T-cell (primary cell): Measurements from ENCODE around the gene KCNJ2. TPM values are rescaled to one million over a fixed set of nuclear protein-coding genes. Genes with fewer than 3 reads are reported as not detected.

Experiments used
- ATAC-seq, 4 experiments: fragments of 200-7000 bp in 3 of 4; fragments of 150-1000 bp in 1 of 4; cut with Tn5 transposase; replicated peaks in 1 of 4; 1 replicate in 3 of 4; 2 replicates in 1 of 4; pipeline ENCODE4 v1.10.0; 2021; ENCODE audit warnings: moderate library complexity in 3 of 4, mild to moderate bottlenecking in 2 of 4, moderate number of reproducible peaks in 1 of 4
- CTCF ChIA-PET, 2 donors: fragments of 300-600 bp; sonication (Branson Sonifier 250); formaldehyde crosslinking; loops; one replicate each; lab custom pipeline; 2022; ENCODE audit warnings: antibody characterized with exemption in 2 of 2; lab: Charles Lee
- POLR2A ChIA-PET, 2 donors: fragments of 300-600 bp; sonication (Branson Sonifier 250); formaldehyde crosslinking; loops; one replicate each; lab custom pipeline; 2022; ENCODE audit warnings: antibody characterized with exemption in 2 of 2; lab: Charles Lee
- DNase-seq, 35 experiments: peaks; one replicate each; pipeline versions ENCODE4 v3.0.0 to v3.0.0-alpha.2; 2013 to 2023
- H3K27ac ChIP-seq: one replicate; pipeline ENCODE4 v1.5.1; 2013; ENCODE audit warnings: low read length
- H3K27me3 ChIP-seq, 2 experiments: replicated peaks in 1 of 2; 1 replicate in 1 of 2; 2 replicates in 1 of 2; pipeline versions ENCODE4 v1.6.1 to v1.7.0; 2013; ENCODE audit warnings: low read length in 1 of 2, mixed read lengths in 1 of 2; ENCODE audit not compliant: control insufficient read depth in 2 of 2, insufficient read depth in 2 of 2; ENCODE audit errors: extremely low read depth in 1 of 2
- H3K36me3 ChIP-seq, 2 donors: 1 replicate in 1 of 2; 2 replicates in 1 of 2; pipeline versions ENCODE4 v1.6.1 to v1.7.0; 2013; ENCODE audit warnings: low read length in 1 of 2; ENCODE audit not compliant: control insufficient read depth in 2 of 2, insufficient read depth in 1 of 2; ENCODE audit errors: extremely low read depth in 1 of 2
- H3K4me1 ChIP-seq, 2 experiments: 1 replicate in 1 of 2; 2 replicates in 1 of 2; pipeline versions ENCODE4 v1.6.1 to v1.7.0; 2013; ENCODE audit warnings: low read length in 2 of 2, mixed read lengths in 1 of 2; ENCODE audit not compliant: insufficient read depth in 2 of 2, control insufficient read depth in 1 of 2; ENCODE audit errors: extremely low read depth in 1 of 2
- H3K4me3 ChIP-seq, 2 donors: 1 replicate in 1 of 2; 2 replicates in 1 of 2; pipeline versions ENCODE4 v1.5.1 to v1.7.0; 2013; ENCODE audit warnings: mild to moderate bottlenecking in 2 of 2, low read length in 1 of 2, moderate library complexity in 1 of 2; ENCODE audit not compliant: control insufficient read depth in 1 of 2; ENCODE audit errors: extremely low read depth in 1 of 2
- H3K9me3 ChIP-seq: 2 replicates; pipeline ENCODE4 v1.7.0; 2013
- H3K27ac Mint-ChIP-seq, 2 donors: one replicate each; pipeline ENCODE4 v1.8.0; 2020 to 2021; ENCODE audit warnings: mild to moderate bottlenecking in 2 of 2, mixed read lengths in 2 of 2
- H3K27me3 Mint-ChIP-seq, 2 donors: one replicate each; pipeline ENCODE4 v1.8.0; 2021 to 2022; ENCODE audit warnings: mixed read lengths in 2 of 2
- H3K36me3 Mint-ChIP-seq: one replicate; pipeline ENCODE4 v1.8.0; 2021; ENCODE audit warnings: mixed read lengths
- H3K4me1 Mint-ChIP-seq, 3 donors: one replicate each; pipeline ENCODE4 v1.8.0; 2020 to 2022; ENCODE audit warnings: mixed read lengths in 3 of 3, mild to moderate bottlenecking in 1 of 3
- H3K4me3 Mint-ChIP-seq, 3 donors: one replicate each; pipeline ENCODE4 v1.8.0; 2020 to 2022; ENCODE audit warnings: mild to moderate bottlenecking in 3 of 3, mixed read lengths in 3 of 3, moderate library complexity in 3 of 3
- H3K9me3 Mint-ChIP-seq, 3 donors: one replicate each; pipeline ENCODE4 v1.8.0; 2020 to 2022; ENCODE audit warnings: mixed read lengths in 3 of 3
- WGBS: methylation state at CpG from one replicate; pipeline ENCODE4 v1.1.5; 2013; ENCODE audit warnings: missing lambda C conversion rate; ENCODE audit not compliant: insufficient coverage; 5-methylcytosine and 5-hydroxymethylcytosine counted together
- total RNA-seq, 35 experiments: library from RNA in 6 of 35; stranded (reverse) in 6 of 35; fragments of 120-200 nt in 1 of 35; gene quantifications; one replicate each; pipeline versions ENCODE4 v1.2.1 to v1.2.4 and lab custom pipeline; 2013 to 2026

KCNJ2 gene
- total RNA-seq, 5 donors from 2014 or later (not counting 1 experiment from before 2014, with no cell fraction given) = 0.07 to 0.09 TPM; not detected in 3

DNA sequence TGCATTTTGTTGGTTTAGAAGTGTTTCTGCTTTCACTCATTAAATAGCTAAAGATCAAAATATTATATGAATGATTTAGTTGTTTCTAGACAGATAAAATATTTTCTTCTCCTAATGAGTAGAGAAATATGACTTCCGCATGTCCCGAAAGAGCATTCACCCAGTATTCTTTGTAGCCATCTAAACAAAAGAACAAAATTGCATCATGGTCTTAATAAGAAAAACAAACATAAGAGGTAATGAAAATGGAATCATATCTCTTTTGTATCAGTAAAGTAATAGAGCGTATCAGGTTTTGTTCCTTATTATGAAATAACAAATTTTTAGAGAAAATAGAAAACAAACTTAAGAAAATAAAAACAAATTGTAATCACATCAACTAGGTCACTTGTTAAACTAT is 16.1 kb upstream of the KCNJ2 start:
- POLR2A ChIA-PET = no interaction called here
- H3K36me3 ChIP-seq = no peaks in the 10 kb centered on the region
- no peaks in the 10 kb centered on the region for H3K4me1 Mint-ChIP-seq
- H3K27ac ChIP-seq = no peak overlapping the region
- CTCF ChIA-PET = interaction anchor here in 1 of 2 donors (1.0 kb wide), 1 partner anchor 10 kb away, joined by 4 read pairs; no protein-coding TSS in a partner anchor
- ATAC-seq (no peak), DNase-seq (no peak)
- no peaks in the 10 kb centered on the region for H3K27me3 ChIP-seq
- H3K4me3 Mint-ChIP-seq = no peak overlapping the region
- no peaks in the 10 kb centered on the region for H3K4me1 ChIP-seq
- no peak overlapping the region for H3K27ac Mint-ChIP-seq
- no peaks in the 10 kb centered on the region for H3K36me3 Mint-ChIP-seq
- H3K4me3 ChIP-seq = no peak overlapping the region
- no CpG with 5 or more reads among the region's 3 CpGs for WGBS
- no peaks in the 10 kb centered on the region for H3K9me3 Mint-ChIP-seq
- H3K9me3 ChIP-seq = no peaks in the 10 kb centered on the region
- H3K27me3 Mint-ChIP-seq = peaks cover 2 to 8% of the 10 kb centered on the region in 2 donors

DNA sequence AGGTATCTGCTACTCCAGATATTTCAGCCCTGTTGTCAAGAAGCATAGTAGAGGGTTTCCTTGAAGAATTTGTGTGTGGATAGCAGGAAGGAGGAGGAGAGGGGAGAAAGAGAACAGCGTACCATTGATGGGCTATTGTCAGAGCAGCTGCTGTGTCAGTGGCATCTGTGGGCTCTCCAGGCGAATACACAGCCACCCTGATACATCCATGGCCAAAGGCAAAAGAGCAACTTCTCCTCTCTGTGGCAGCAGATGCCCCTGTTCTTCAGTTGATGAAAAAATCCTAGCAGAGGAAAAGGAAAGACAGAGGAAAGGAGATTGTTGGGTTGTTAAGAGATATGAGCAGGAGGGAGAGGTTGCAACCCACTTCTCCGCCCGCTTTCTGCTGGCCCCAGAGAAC is 12.2 kb upstream of the KCNJ2 start:
- Histone ChIP-seq H3K27ac (no peak overlapping the region), H3K36me3 (no peaks in the 10 kb centered on the region), H3K27me3 (no peaks in the 10 kb centered on the region), H3K4me1 (no peaks in the 10 kb centered on the region), H3K9me3 (no peaks in the 10 kb centered on the region), H3K4me3 (no peak overlapping the region)
- H3K4me1 Mint-ChIP-seq = no peaks in the 10 kb centered on the region
- CTCF ChIA-PET = interaction anchor here in 1 of 2 donors (0.8 kb wide), 1 partner anchor 1229 kb away, joined by 7 read pairs; no protein-coding TSS in a partner anchor
- no peaks in the 10 kb centered on the region for H3K36me3 Mint-ChIP-seq
- peaks cover 2 to 6% of the 10 kb centered on the region in 2 donors for H3K27me3 Mint-ChIP-seq
- H3K27ac Mint-ChIP-seq = no peak overlapping the region
- WGBS = 100% methylated on average over 1 of the region's 4 CpGs
- POLR2A ChIA-PET = no interaction called here
- H3K4me3 Mint-ChIP-seq = no peak overlapping the region
- no peaks in the 10 kb centered on the region for H3K9me3 Mint-ChIP-seq
- DNase-seq = no peak
- ATAC-seq = no peak

DNA sequence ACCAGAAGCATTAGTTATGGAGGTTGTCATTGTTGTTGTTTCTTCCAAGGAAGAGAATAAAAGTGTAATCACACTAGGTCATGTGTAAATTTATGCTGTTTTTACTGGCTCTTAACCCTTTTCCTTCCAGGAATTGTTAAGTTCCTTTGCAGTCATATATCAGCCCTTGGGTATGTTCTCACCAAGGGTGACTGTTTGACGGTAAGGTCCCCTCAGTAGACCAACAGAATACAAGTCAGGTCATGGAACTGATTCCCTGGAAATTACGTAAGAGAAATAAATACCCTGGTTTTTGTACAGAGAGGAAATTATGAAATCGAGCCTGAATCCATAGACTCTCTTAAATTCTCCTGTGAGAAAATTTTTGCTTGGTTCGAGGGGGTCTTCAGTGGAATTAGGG is 11.2 kb upstream of the KCNJ2 start:
- Mint-ChIP-seq H3K27me3 (peaks cover 3 to 6% of the 10 kb centered on the region in 2 donors), H3K36me3 (no peaks in the 10 kb centered on the region), H3K27ac (no peak overlapping the region), H3K4me1 (no peaks in the 10 kb centered on the region), H3K9me3 (no peaks in the 10 kb centered on the region), H3K4me3 (no peak overlapping the region)
- no peaks in the 10 kb centered on the region for H3K36me3 ChIP-seq
- POLR2A ChIA-PET = no interaction called here
- WGBS = 80% methylated on average over 1 of the region's 4 CpGs
- no peak overlapping the region for H3K27ac ChIP-seq
- no peaks in the 10 kb centered on the region for H3K4me1 ChIP-seq
- no peaks in the 10 kb centered on the region for H3K9me3 ChIP-seq
- ATAC-seq (no peak), DNase-seq (no peak)
- no peaks in the 10 kb centered on the region for H3K27me3 ChIP-seq
- H3K4me3 ChIP-seq = no peak overlapping the region
- CTCF ChIA-PET = no interaction called here

DNA sequence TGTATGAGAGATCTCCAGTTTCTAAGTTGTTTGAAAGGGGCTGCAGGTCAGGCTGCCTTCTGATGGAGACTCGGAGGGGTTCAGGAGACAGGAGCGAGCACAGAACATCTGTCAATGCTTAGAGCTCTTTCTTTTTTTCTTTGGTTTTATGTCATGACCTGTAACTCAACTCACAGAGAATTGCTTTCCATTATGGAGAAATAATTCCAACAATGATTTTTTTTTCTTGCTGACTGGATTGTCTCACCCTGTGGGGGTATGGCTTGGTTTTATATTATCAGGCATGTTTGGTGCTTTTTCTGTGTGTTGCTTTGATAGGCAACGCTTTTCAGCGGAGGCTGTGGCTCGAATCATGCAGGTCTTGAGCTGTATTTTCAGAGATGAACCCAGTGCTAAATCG is 10.7 kb upstream of the KCNJ2 start:
- Histone ChIP-seq H3K9me3 (no peaks in the 10 kb centered on the region), H3K27ac (no peak overlapping the region), H3K4me1 (no peaks in the 10 kb centered on the region), H3K27me3 (no peaks in the 10 kb centered on the region), H3K4me3 (no peak overlapping the region), H3K36me3 (no peaks in the 10 kb centered on the region)
- Mint-ChIP-seq H3K27me3 (peaks cover 4 to 6% of the 10 kb centered on the region in 2 donors), H3K4me3 (no peak overlapping the region), H3K9me3 (no peaks in the 10 kb centered on the region), H3K4me1 (no peaks in the 10 kb centered on the region), H3K27ac (no peak overlapping the region), H3K36me3 (no peaks in the 10 kb centered on the region)
- WGBS = 100% methylated on average over 2 of the region's 6 CpGs
- no peak for ATAC-seq
- ChIA-PET CTCF (no interaction called here), POLR2A (no interaction called here)
- no peak for DNase-seq

DNA sequence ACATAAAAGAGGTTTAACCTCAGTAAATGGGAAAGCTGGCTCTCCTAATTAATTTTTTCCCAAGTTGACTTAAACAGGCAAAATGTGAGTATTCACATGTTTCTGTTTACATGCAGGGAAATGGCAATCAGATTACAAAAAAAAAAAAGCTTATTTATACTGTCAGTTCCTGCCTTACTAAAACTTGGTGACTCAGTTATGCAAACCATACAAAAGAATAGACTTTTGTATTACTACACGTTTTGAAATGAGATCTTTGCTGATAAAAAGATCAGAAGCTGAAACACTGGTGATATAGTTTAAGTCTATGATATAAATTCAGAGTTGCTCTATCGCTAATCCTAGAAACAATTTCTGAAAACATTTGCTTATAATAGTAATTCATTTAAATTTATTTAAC is 9.4 kb upstream of the KCNJ2 start:
- Histone ChIP-seq H3K9me3 (no peaks in the 10 kb centered on the region), H3K4me1 (no peaks in the 10 kb centered on the region), H3K36me3 (no peaks in the 10 kb centered on the region), H3K27ac (no peak overlapping the region), H3K27me3 (no peaks in the 10 kb centered on the region), H3K4me3 (no peak overlapping the region)
- Mint-ChIP-seq H3K4me1 (no peaks in the 10 kb centered on the region), H3K27ac (no peak overlapping the region), H3K27me3 (peaks cover 6 to 10% of the 10 kb centered on the region in 2 donors), H3K36me3 (no peaks in the 10 kb centered on the region), H3K4me3 (no peak overlapping the region), H3K9me3 (no peaks in the 10 kb centered on the region)
- ChIA-PET POLR2A (no interaction called here), CTCF (interaction anchor here in 1 of 2 donors (0.6 kb wide), 1 partner anchor 485 kb away, joined by 3 read pairs; no protein-coding TSS in a partner anchor)
- WGBS = no CpG with 5 or more reads among the region's 2 CpGs
- DNase-seq = no peak
- ATAC-seq = no peak

DNA sequence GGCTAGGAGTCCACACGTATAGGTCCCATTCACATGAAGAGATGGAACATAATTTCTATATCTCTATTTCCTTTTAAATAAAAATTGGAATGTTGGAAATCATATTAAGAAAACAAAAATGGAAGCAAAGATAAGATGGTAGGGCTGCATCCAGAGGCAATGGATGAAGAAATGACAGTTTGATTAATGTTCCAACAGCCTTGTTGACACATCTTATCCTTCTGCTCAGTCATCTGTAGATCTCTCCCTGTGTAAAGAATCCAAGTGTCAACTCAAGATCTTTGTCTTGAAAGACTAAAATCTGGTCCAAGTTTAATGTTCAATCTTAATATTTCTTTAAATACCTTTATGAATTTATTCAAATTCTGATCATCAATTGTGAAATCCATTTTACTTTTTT is 7.8 kb upstream of the KCNJ2 start:
- no peak overlapping the region for H3K4me3 ChIP-seq
- Mint-ChIP-seq H3K27me3 (peaks cover 9 to 14% of the 10 kb centered on the region in 2 donors), H3K4me3 (no peak overlapping the region), H3K36me3 (no peaks in the 10 kb centered on the region), H3K4me1 (no peaks in the 10 kb centered on the region), H3K9me3 (no peaks in the 10 kb centered on the region), H3K27ac (no peak overlapping the region)
- no peaks in the 10 kb centered on the region for H3K27me3 ChIP-seq
- H3K27ac ChIP-seq = no peak overlapping the region
- no peaks in the 10 kb centered on the region for H3K36me3 ChIP-seq
- POLR2A ChIA-PET = no interaction called here
- WGBS = no CpG with 5 or more reads among the region's 1 CpG
- no peak for DNase-seq
- CTCF ChIA-PET = no interaction called here
- no peaks in the 10 kb centered on the region for H3K9me3 ChIP-seq
- no peak for ATAC-seq
- H3K4me1 ChIP-seq = no peaks in the 10 kb centered on the region

DNA sequence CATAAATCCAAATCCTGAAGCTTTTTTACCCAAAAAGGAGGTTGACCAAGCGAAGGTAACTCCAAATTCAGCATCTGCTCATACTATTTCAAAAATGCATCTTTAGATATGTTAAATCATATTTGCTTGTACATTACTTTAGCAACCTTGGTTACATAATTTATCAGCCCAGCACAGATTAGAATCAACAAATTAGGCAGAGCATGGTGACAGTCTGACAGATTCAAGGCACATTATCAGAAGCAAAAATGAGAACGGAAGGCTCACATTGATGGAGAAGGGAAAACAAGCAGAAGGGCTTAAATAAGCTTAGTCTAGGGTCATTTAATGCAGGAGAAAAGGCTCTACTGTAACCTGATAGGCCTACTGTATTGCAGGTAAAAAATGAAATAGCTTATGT is 3.9 kb upstream of the KCNJ2 start:
- Mint-ChIP-seq H3K27me3 (peaks cover 34 to 35% of the 10 kb centered on the region in 2 donors), H3K4me3 (no peak overlapping the region), H3K9me3 (no peaks in the 10 kb centered on the region), H3K4me1 (peaks cover 16 to 19% (median 16%) of the 10 kb centered on the region in 3 donors), H3K27ac (no peak overlapping the region), H3K36me3 (no peaks in the 10 kb centered on the region)
- peaks cover 2 to 16% of the 10 kb centered on the region in 2 experiments for H3K27me3 ChIP-seq
- no CpG with 5 or more reads among the region's 2 CpGs for WGBS
- CTCF ChIA-PET = no interaction called here
- no peak for ATAC-seq
- no peaks in the 10 kb centered on the region for H3K36me3 ChIP-seq
- peaks cover 5 to 17% of the 10 kb centered on the region in 2 experiments for H3K4me1 ChIP-seq
- DNase-seq = no peak
- no peak overlapping the region for H3K4me3 ChIP-seq
- H3K27ac ChIP-seq = no peak overlapping the region
- no peaks in the 10 kb centered on the region for H3K9me3 ChIP-seq
- POLR2A ChIA-PET = no interaction called here
